ENCODE results near the gene PWWP2B.

Gene PWWP2B

DNA sequence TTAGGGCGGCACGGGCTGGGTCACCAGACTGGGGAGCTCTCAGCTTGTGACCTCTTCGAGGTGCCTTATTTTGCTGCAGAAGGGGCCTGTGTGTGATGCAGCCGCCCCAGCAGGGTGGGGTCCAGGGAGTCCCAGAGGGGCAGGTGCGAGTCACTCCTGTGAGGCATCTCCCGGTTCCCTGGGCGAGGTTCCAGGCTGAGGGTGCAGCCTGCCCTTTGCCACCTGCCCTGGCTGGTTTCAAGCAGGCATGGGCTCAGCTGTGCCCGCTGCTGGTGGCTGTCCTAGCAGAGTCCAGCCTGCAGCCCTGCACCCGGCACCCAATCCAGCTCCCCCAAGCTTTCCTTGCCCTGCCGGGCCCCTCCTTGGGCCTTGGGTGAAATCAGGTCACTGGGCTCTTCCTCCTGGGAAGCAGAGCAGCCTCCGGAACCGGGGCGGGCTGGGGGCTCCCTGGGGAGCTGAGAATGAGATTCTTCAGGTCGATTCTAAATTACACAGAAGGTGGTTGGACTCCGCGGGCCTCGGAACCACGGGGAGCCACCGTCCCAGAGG, 64.8 kb downstream of the PWWP2B start:
- no peak for DNase-seq

DNA sequence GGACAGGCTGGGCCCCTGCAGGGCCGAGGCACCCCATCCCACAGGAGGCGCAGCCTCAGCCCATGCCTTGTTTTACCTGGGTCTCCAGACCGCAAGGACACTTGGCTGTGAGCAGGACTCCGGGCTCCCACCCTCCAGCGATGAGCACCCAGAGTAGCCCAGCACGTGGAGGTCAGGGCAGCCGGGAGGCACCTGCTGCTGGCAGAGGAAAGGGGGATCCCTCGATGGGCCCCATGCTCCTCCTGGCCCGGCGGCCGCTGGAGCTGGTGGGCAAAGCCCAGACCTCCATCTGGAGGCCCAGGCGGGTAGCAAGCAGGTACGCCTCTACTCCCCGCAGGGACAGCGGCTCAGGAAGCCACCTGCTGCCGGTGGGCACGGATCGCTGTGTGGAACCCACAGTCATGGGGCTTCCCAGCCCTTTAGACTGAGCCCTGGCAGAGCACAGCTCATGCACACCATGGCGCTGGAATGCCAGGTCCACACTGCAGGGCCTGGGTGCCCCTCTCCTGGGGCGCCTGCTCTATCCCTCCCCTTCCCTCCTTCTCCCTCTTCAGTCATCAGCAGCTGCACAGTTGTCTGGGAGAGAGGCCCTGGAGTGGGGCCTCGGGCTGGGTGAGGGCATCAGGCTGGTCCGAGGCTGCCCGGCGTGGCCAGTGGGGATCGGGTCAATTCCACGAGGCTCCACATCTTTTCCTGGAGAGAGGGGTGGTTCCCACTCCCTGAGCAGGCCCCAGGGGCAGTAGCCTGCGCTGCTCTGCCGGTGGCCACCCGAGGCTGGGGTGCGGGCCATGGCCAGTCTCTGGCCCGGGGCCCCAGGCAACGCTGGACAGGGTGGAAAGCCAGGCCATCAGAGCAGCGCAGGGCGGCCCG, 65.7 kb downstream of the PWWP2B start:
- DNase-seq, result no peak

- DNase-seq, result no peak
Observed at GRCh38 chr10:132463333-132464255, 66.6 kb downstream of the PWWP2B start.

DNA sequence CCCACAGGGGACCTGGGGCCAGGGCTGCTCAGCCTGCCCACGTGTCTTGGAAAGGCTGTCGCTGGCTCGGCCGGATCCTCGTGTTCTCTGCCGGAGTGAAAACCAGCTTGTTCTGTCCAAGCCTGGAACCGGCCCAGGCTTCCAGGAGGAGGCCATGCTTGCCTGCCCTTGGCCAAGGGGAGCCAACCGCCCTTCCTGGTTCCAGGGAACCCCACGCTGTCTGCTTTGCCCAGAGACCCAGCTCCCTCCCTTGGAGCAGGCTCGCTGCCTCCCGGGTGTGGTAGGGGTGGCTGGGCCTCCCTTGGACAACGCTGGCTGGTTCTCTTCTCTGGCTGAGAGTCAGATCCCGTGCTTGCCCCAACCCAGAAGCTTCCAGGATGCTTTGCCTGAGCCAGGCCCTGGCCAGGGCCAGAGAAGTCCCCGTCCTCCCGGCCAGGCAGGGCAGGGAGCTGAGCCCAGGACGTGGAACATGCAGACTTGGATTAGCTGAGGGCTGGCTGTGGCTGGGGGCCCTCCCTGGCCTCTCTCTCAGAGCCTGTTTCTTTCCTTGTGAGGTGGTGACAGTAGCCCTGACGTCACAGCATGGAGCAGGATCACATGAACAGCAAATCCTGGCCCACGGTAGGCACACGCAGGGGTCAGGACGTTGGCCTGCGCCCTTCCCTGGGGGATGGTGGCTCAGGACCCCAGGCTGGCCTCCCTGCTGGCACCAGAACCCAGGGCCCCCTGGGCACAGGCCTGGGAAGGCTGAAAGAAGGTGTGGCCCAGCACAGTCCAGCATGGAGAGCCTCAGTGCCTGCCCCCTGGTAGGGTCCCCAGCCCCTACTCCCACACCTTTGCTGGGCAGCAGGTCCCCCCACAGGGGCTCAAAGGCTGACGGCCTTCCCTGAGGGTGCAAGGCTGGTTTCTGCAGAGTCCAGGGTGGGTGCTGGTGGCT, 67.5 kb downstream of the PWWP2B start:
- no peak for DNase-seq

- no peak for DNase-seq
Observed at GRCh38 chr10:132465193-132465888, 68.3 kb downstream of the PWWP2B start.

DNA sequence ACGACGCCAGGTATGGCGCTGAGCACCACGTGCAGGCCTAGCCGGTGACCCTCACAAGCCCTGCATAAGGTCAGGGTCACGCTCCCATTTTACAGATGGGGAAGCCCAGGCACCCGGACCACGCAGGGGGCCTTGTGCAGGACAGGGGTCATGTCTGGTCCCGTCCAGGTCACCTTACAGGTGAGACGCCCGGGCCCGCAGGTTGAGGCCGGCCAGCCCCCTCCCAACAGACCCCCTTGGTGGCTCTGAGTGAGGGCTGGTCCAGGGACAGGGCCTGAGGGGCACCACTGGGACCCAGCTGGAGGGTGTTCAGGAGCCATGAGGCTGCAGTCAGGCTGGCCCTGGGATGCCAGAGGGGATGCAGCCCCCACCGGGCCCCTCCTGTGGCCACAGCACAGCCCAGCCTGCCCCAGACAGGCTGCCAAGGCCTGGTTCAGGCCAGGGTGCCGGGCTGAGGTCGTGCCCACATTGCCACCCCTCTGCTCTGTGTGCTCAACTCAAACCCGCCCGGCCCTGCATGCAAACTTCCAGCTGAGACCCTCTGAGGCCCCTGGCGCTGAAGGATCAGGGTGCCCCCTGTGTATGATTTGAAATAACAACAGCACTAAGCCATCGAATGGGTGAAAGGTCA, 69.0 kb downstream of the PWWP2B start:
- DNase-seq, result no peak

DNA sequence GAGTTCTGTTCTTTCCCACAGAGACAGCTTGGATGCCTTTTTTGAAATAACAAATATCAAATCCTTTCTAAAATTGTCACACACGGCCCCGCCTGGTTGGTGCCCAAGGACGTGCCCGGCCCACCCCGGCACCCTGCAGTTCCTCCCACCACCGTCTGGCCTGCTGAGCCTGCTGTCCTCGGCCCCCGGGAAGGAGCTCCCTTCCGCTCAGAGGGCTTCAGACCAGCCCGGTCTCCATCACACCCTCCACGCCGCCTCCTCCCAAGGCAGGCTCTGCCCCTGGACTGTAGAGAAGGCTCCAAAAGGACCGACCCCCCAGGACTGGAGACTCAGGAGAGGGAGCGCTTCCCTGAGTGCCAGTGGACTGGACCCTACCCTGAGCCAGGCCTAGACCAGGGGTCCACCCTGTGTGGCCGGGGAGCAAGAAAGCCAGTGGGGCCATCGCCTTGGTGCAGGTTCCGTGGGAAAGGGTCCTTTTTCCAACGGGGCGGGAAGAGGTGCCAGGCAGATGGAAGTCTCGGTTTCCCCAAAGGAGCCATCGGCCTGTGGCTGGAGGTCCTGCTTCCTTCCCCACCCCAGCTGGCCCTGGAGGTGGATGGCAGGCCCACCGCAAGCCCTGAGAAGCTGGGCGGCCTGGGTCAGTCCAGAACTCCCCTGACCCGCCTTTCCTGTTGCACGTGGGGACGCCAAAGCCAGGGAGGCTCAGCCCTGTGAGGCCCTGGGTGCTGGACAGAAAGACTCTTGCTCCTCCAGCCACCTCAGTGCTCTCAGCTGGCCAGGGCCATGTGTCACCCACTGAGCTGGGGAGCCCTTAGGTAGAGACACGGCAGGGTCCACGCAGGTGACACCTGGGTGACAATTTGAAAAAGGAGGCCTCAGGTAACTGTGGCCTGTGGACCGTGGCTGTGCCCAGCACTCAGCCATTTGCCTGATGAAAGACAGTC, 69.8 kb downstream of the PWWP2B start:
- DNase-seq, result no peak

All from NCI-H1436 (cell line).